ENCODE data around the gene CDH26.

The CDH26 gene

DNA sequence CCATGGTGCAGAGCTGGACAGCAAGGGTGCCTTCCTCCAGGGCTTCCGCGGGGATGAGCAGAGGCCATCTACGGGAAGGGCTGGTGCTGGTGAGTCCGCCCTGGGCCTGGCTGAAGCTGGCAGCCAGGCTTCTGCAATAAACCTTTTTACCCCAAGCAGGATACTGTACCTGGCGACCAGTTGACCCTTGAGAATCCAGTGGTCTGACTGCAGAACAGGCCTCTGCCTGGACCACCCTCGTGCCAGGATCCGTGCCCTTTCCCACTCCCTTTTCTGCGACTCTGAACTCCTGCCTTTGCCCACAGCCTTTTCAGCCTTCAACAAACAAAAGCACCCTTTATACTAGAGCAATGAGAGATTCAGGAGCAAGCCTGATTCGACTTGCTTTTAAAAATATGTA, 18.9 kb downstream of the CDH26 start:
- TF ChIP-seq, protein P1, sequence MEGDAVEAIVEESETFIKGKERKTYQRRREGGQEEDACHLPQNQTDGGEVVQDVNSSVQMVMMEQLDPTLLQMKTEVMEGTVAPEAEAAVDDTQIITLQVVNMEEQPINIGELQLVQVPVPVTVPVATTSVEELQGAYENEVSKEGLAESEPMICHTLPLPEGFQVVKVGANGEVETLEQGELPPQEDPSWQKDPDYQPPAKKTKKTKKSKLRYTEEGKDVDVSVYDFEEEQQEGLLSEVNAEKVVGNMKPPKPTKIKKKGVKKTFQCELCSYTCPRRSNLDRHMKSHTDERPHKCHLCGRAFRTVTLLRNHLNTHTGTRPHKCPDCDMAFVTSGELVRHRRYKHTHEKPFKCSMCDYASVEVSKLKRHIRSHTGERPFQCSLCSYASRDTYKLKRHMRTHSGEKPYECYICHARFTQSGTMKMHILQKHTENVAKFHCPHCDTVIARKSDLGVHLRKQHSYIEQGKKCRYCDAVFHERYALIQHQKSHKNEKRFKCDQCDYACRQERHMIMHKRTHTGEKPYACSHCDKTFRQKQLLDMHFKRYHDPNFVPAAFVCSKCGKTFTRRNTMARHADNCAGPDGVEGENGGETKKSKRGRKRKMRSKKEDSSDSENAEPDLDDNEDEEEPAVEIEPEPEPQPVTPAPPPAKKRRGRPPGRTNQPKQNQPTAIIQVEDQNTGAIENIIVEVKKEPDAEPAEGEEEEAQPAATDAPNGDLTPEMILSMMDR (IDR thresholded peaks at IDR 0.05; ENCODE audit: insufficient read depth, low read length, missing control alignments), result no peak
- no peak for DNase-seq (ENCODE audit: low read depth, low spot score)
- CTCF ChIA-PET, result no interaction called here
- no peak overlapping the region for H3K4me3 ChIP-seq (ENCODE audit: low read depth, low read length)
- POLR2A ChIA-PET, result no interaction called here

DNA sequence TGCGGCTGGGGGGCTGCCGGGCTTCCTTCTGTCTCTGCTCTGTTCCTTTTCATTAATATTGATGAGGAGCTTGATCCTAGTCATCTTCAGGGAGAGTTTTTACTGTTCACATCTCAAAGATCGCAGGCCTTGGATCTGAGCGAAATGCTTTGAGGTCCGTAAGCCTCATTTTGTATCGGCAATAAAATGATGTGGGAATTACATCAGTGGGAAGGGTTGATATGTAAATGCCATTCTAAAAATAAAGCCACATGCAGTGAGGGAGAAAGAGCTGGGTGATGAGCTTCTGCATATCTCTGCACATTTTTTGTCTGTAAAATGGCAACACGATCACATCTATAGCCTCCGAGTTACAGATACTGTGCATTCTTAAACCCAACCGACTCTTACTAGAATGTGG, 24.9 kb downstream of the CDH26 start:
- no peak overlapping the region for H3K4me3 ChIP-seq (ENCODE audit: low read depth, low read length)
- ChIA-PET CTCF (no interaction called here), POLR2A (no interaction called here)
- no peak for DNase-seq (ENCODE audit: low read depth, low spot score)
- TF ChIP-seq, protein P1 (IDR thresholded peaks at IDR 0.05; ENCODE audit: insufficient read depth, low read length, missing control alignments), result no peak

DNA sequence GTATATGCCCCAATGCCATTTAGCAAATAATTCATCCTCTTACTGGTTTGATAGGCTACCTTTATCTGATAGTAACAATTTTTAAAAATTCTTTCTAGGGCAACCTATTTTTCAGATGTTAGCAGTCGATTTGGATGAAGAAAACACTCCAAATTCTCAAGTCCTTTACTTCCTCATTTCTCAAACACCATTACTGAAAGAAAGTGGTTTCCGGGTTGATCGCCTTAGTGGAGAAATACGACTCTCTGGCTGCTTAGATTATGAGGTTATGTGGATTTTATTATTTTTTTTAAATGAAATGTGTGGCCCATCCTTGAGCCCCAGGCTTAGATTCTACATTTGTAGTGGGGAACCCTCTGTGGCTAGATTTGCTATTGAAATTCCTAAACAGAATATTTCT, 26.3 kb downstream of the CDH26 start:
- H3K4me3 ChIP-seq (ENCODE audit: low read depth, low read length), result no peak overlapping the region
- ChIA-PET POLR2A (no interaction called here), CTCF (no interaction called here)
- TF ChIP-seq, protein P1 (IDR thresholded peaks at IDR 0.05; ENCODE audit: insufficient read depth, low read length, missing control alignments), result no peak
- DNase-seq (ENCODE audit: low read depth, low spot score), result no peak

DNA sequence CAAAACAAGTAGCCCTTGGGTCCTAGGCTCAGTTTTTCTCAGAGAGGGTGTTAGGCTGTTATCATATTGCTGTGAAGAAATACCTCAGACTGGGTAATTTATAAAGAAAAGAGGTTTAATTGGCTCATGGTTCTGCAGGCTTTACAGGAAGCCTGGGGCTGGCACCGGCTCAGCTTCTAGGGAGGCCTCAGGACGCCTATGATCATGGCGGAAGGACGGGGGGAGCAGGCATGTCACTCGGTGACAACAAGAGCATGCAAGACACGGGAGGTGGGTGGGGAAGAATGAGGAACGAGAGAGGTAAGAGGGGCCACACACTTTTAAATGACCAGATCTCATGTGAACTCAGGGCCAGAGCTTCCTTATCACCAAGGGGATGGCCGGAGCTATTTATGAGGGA, 26.9 kb downstream of the CDH26 start:
- no peak for DNase-seq (ENCODE audit: low read depth, low spot score)
- CTCF ChIA-PET, result no interaction called here
- TF ChIP-seq, protein P1 (IDR thresholded peaks at IDR 0.05; ENCODE audit: insufficient read depth, low read length, missing control alignments), result no peak
- no peak overlapping the region for H3K4me3 ChIP-seq (ENCODE audit: low read depth, low read length)
- POLR2A ChIA-PET, result no interaction called here

DNA sequence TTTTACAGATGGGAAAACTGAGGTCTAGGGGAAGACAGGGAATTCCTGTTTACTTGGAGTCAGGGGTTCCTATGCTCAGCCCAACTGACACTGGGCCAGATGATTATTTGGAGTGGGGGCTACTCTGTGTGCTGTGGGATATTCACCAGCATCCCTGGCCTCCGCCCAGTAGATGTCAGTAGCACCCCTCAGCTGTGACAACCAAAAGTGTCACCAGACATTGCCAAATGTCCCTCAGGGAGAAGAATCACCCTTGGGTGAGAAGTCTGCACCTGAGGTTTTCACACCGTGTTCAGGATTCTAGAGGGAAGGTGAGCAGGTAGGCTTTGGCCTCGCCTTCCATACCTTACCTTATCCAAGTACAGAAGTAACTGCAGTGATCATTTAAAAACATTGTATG, 27.6 kb downstream of the CDH26 start:
- CTCF ChIA-PET, result interaction anchor here (1.4 kb wide), 1 partner anchor 72 kb away, joined by 4 read pairs; no protein-coding TSS in a partner anchor
- H3K4me3 ChIP-seq (ENCODE audit: low read depth, low read length), result no peak overlapping the region
- no peak for DNase-seq (ENCODE audit: low read depth, low spot score)
- POLR2A ChIA-PET, result no interaction called here
- TF ChIP-seq, protein P1 (IDR thresholded peaks at IDR 0.05; ENCODE audit: insufficient read depth, low read length, missing control alignments), result no peak

DNA sequence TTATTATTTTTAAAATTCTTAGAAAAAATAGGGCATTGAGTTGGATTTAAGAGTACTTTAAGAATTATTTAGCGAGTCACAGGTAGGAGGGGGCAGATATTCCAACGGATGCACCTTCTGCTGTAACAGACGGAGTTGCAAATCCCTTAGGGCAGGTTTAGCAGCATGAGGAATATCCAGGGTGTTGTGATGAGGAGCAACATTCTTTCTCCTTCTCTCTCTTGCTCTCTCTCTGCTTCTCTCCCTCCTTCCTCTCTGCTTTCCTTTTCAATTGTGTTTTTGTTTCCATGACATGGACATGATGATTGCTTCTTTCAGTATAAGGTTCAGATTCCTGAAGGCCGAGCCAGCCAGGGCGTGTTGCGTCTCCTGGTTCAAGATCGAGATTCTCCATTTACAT, 28.9 kb downstream of the CDH26 start:
- ChIA-PET POLR2A (no interaction called here), CTCF (no interaction called here)
- no peak overlapping the region for H3K4me3 ChIP-seq (ENCODE audit: low read depth, low read length)
- TF ChIP-seq, protein P1 (IDR thresholded peaks at IDR 0.05; ENCODE audit: insufficient read depth, low read length, missing control alignments), result no peak
- DNase-seq (ENCODE audit: low read depth, low spot score), result no peak

Measured in AG04449 (cell line).